Measurements from ENCODE around the gene RBM42. TPM values are rescaled to one million over a fixed set of nuclear protein-coding genes. Genes with fewer than 3 reads are reported as not detected.
A peak's percentile ranks its signal among the peaks of the same experiment; 100 is the strongest.

Gene RBM42
- total and polyA plus RNA-seq, 2 of the 13 experiments (the other 11 are each of a cell fraction or from before 2014, with no cell fraction given) = 27.2 to 55.3 TPM

- TF ChIP-seq ZNF513 (CRISPR knock-in tag; conservative IDR thresholded peaks at IDR 0.05) (no peak), ZFP36L2 (CRISPR knock-in tag; IDR thresholded peaks at IDR 0.05) (no peak), ZFP90 (CRISPR knock-in tag; IDR thresholded peaks at IDR 0.05; ENCODE audit: borderline replicate concordance) (no peak), SMAD3 (CRISPR knock-in tag; IDR thresholded peaks at IDR 0.05) (no peak), ZNF547 (CRISPR knock-in tag; IDR thresholded peaks at IDR 0.05) (no peak), CREM (IDR thresholded peaks at IDR 0.05) (no peak), CREM (CRISPR knock-in tag; IDR thresholded peaks at IDR 0.05) (no peak), GATAD2A (CRISPR knock-in tag; IDR thresholded peaks at IDR 0.05) (peak; percentile 40; the same call in 1 of the 2 replicates), SAP130 (CRISPR knock-in tag; IDR thresholded peaks at IDR 0.05; ENCODE audit: low read depth) (peak; percentile 55), ZNF782 (CRISPR knock-in tag; IDR thresholded peaks at IDR 0.05; ENCODE audit: borderline replicate concordance) (no peak), SMARCE1 (IDR thresholded peaks at IDR 0.05; ENCODE audit: borderline replicate concordance) (no peak), PREB (CRISPR knock-in tag; IDR thresholded peaks at IDR 0.05) (no peak), FUBP1 (CRISPR knock-in tag; IDR thresholded peaks at IDR 0.05; ENCODE audit: borderline replicate concordance) (no peak), MED13 (CRISPR knock-in tag; IDR thresholded peaks at IDR 0.05) (no peak), ZNF572 (CRISPR knock-in tag; IDR thresholded peaks at IDR 0.05) (no peak), E2F1 (CRISPR knock-in tag; IDR thresholded peaks at IDR 0.05) (no peak), ZNF557 (CRISPR knock-in tag; IDR thresholded peaks at IDR 0.05) (no peak)
These were observed 43.0 kb downstream of the RBM42 start (continued) for GRCh38 chr19:35671818-35672217.
